GM12872 (cell line): ENCODE results near the gene OGFOD1.

Experiments
- TF ChIP-seq, protein P1 (sequence below): IDR thresholded peaks from 3 replicates; pipeline ENCODE4 v1.5.1; 2011; ENCODE audit warnings: low read depth, mild to moderate bottlenecking, low read length, moderate library complexity; ENCODE audit not compliant: insufficient read depth

Gene OGFOD1

DNA sequence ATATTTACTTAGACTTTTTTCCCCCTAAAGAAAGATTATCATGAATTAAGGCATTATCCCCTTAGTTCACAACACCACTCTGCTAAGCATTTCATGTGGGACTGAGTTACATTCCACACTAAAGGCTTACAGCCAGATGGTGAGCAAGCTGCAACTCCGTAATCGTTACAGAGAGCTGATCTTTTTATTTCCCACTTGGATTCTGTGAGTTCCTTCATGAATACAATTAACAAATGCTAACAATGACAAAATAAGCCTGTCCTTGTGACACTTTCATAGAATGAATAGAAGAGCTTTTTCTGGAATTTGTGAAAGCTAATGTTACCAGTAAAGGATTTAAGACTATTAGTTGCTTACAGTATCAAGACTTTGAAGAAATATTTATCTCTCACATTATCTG, 8.7 kb downstream of the OGFOD1 start:
- TF ChIP-seq, protein P1, sequence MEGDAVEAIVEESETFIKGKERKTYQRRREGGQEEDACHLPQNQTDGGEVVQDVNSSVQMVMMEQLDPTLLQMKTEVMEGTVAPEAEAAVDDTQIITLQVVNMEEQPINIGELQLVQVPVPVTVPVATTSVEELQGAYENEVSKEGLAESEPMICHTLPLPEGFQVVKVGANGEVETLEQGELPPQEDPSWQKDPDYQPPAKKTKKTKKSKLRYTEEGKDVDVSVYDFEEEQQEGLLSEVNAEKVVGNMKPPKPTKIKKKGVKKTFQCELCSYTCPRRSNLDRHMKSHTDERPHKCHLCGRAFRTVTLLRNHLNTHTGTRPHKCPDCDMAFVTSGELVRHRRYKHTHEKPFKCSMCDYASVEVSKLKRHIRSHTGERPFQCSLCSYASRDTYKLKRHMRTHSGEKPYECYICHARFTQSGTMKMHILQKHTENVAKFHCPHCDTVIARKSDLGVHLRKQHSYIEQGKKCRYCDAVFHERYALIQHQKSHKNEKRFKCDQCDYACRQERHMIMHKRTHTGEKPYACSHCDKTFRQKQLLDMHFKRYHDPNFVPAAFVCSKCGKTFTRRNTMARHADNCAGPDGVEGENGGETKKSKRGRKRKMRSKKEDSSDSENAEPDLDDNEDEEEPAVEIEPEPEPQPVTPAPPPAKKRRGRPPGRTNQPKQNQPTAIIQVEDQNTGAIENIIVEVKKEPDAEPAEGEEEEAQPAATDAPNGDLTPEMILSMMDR: no peak

DNA sequence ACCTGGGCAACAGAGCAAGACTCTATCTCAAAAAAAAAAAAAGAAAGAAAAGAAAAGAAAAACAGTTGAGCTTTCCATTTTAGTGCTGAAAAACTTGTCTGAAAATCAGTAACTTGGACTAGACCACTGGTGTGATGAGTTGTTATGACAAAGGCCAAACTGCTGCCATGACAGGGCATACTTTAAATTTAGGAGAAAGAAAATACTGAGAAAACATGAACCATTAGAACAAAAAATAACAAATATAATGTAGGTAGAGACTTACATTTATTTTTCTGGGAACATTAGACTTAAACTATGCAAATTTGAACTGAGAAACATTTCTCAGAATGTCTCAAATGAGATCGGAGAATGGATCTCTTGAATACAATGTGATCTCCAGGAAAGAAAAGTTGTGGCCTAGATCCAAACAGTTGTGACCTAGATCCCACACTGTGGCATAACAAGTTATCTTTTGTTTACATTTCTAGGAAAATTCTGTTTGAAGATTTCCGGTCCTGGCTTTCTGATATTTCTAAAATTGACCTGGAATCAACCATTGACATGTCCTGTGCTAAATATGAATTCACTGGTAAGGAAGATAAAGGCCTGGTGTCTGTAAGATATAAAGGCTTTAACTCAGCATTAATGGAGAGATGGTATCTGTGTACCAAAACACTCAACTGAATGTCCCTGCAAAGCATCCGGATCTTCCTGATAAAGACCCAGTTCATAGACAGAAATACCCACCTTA, 10.9 kb downstream of the OGFOD1 start:
- TF ChIP-seq, protein P1: no peak

DNA sequence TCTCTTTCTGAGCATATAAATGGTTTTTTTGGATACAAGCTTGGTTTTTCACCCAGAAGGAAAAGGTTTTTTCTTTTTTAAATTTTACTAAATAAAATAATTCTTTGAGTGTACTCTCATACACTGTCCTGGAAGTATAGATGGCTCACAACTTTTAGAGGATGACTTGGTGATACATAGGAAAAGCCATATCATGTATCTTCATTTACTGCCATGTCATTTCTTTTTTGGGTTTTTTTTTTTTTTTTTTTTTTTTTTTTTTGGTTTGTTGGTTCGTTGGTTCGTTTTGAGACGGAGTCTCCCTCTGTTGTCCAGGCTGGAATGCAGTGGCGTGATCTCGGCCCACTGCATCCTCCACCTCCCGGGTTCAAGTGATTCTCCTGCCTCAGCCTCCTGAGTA, 11.8 kb downstream of the OGFOD1 start:
- TF ChIP-seq, protein P1: no peak

DNA sequence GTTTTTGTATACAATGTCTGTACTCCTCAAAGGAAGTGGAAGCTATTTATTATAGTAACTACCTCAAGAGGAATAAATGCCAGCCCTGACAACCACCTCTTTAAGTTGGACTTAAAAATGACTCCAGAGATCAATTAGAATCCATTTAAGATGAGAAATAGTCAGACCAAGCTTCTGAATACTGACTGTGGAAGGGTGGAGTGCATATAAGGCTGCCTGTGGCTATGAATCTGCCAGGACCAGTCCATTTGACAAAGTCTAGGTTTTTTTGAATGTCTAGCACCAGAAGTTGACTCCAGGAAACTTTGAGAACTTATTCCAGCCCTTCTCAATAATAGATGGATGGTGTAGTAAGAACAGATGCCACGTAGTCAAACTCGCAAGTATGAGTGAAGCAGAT, 15.0 kb downstream of the OGFOD1 start:
- TF ChIP-seq, protein P1: no peak

DNA sequence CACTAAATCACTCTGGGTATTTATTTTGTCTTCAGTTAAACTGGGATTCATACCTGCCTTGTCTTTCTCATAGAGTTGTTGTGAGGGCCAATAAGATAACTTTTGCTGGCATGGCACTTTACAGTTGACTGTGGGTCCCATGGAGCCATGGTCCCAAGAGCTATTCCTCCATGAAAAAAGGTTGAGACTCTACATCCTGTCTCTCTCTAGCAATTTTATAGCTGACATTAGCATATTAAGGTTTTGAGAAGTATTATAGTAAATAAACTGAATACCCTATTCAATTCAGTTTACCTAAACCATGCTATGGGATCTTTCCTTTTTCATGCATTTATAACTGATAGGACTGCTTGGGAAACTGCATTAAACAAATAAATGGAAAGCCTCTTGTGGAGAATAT, 17.4 kb downstream of the OGFOD1 start:
- TF ChIP-seq, protein P1: no peak

DNA sequence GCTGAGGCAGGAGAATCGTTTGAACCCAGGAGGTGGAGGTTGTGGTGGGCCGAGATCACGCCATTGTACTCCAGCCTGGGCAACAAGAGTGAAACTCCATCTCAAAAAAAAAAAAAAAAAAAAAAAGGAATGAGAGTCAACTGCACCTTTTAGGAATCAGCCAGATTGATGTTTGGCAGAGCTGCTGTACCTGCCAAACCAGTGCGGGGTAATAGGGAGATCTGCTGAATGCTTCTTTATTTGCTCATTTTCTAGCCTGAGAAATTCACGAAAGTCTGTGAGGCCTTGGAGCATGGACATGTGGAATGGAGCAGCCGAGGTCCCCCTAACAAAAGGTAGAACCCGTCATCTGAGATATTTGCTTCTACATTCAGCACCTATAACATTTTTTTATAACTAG, 18.4 kb downstream of the OGFOD1 start:
- TF ChIP-seq, protein P1: no peak

DNA sequence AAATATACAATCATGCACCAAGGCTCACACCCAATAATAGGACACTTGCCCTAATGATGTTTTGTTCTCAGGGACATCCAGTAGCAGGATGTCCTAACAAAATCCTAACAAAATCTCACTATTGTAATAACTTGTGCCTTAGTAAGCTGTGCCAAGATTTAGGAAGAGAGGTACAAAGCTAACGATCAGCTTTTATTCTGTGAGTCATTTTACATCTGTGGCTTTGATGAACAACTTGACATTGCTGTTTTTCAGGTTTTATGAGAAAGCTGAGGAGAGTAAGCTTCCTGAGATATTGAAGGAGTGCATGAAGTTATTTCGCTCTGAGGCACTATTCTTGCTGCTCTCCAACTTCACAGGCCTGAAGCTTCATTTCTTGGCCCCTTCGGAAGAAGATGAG, 18.9 kb downstream of the OGFOD1 start:
- TF ChIP-seq, protein P1: no peak
